ENCODE data around the gene CACNA2D4. TPM values are rescaled to one million over a fixed set of nuclear protein-coding genes. Genes with fewer than 3 reads are reported as not detected.

The CACNA2D4 gene
- total RNA-seq, 1 experiment from 2014 or later = not detected

GRCh38 chr12:1965916-1966315 lies 47.5 kb upstream of the CACNA2D4 start:
- H3K79me2 ChIP-seq (ENCODE audit: low read length) = no peaks in the 10 kb centered on the region
- no peaks in the 10 kb centered on the region for H3K27me3 ChIP-seq (ENCODE audit: low read length)
- POLR2A ChIA-PET (ENCODE audit: unreplicated experiment) = no interaction called here
- DNase-seq = no peak
- no peaks in the 10 kb centered on the region for H3F3A ChIP-seq (ENCODE audit: low read length, unreplicated experiment)
- TF ChIP-seq EZH2phosphoT487 (IDR thresholded peaks at IDR 0.05; ENCODE audit: borderline replicate concordance, low read length) (no peak), CTCF (conservative IDR thresholded peaks at IDR 0.05; ENCODE audit: low read depth, low read length) (no peak), EZH2 (IDR thresholded peaks at IDR 0.05; ENCODE audit: low read length, unreplicated experiment) (no peak)
- H3K4me2 ChIP-seq (ENCODE audit: low read length) = no peak overlapping the region
- no peak overlapping the region for H3K9ac ChIP-seq (ENCODE audit: low read length)
- ATAC-seq = no peak
- no peaks in the 10 kb centered on the region for H3K9me3 ChIP-seq (ENCODE audit: low read length)
- no TSS peak for BruUV-seq (replicated peaks)
- no peaks in the 10 kb centered on the region for H3K36me3 ChIP-seq (ENCODE audit: low read depth, low read length)
- H4K20me1 ChIP-seq (ENCODE audit: low read length) = no peaks in the 10 kb centered on the region
- no peaks in the 10 kb centered on the region for H3K9me2 ChIP-seq (replicated peaks; ENCODE audit: low read length)
- H2AFZ ChIP-seq (ENCODE audit: low read length) = no peak overlapping the region
- no peak overlapping the region for H3K4me3 ChIP-seq (ENCODE audit: low read length)
- CTCF ChIA-PET = no interaction called here
- intact Hi-C loops (cut with micrococcal nuclease) = no loop called here
- no peaks in the 10 kb centered on the region for H3K4me1 ChIP-seq (ENCODE audit: insufficient read depth, low read length)
- no peak overlapping the region for H3K27ac ChIP-seq (ENCODE audit: low read length)

- Histone ChIP-seq H3K9me2 (replicated peaks; ENCODE audit: low read length) (no peaks in the 10 kb centered on the region), H3K27me3 (ENCODE audit: low read length) (no peaks in the 10 kb centered on the region), H4K20me1 (ENCODE audit: low read length) (no peaks in the 10 kb centered on the region), H2AFZ (ENCODE audit: low read length) (no peak overlapping the region), H3K9ac (ENCODE audit: low read length) (no peak overlapping the region), H3K36me3 (ENCODE audit: low read depth, low read length) (no peaks in the 10 kb centered on the region), H3F3A (ENCODE audit: low read length, unreplicated experiment) (no peaks in the 10 kb centered on the region), H3K79me2 (ENCODE audit: low read length) (no peaks in the 10 kb centered on the region), H3K4me3 (ENCODE audit: low read length) (no peak overlapping the region), H3K4me1 (ENCODE audit: insufficient read depth, low read length) (no peaks in the 10 kb centered on the region), H3K9me3 (ENCODE audit: low read length) (no peaks in the 10 kb centered on the region), H3K27ac (ENCODE audit: low read length) (no peak overlapping the region), H3K4me2 (ENCODE audit: low read length) (no peak overlapping the region)
- no TSS peak for BruUV-seq (replicated peaks)
- intact Hi-C loops (cut with micrococcal nuclease) = no loop called here
- TF ChIP-seq EZH2 (IDR thresholded peaks at IDR 0.05; ENCODE audit: low read length, unreplicated experiment) (no peak), EZH2phosphoT487 (IDR thresholded peaks at IDR 0.05; ENCODE audit: borderline replicate concordance, low read length) (no peak), CTCF (conservative IDR thresholded peaks at IDR 0.05; ENCODE audit: low read depth, low read length) (no peak)
- no peak for ATAC-seq
- no peak for DNase-seq
- ChIA-PET POLR2A (ENCODE audit: unreplicated experiment) (no interaction called here), CTCF (no interaction called here)
Measured at GRCh38 chr12:1962051-1963020, 43.9 kb upstream of the CACNA2D4 start.

GRCh38 chr12:1956716-1957115 lies 38.3 kb upstream of the CACNA2D4 start:
- ChIA-PET CTCF (no interaction called here), POLR2A (ENCODE audit: unreplicated experiment) (no interaction called here)
- no peaks in the 10 kb centered on the region for H3K27me3 ChIP-seq (ENCODE audit: low read length)
- no peak overlapping the region for H3K9ac ChIP-seq (ENCODE audit: low read length)
- no peaks in the 10 kb centered on the region for H3K79me2 ChIP-seq (ENCODE audit: low read length)
- no peaks in the 10 kb centered on the region for H3K9me2 ChIP-seq (replicated peaks; ENCODE audit: low read length)
- no peak overlapping the region for H3K4me2 ChIP-seq (ENCODE audit: low read length)
- no peaks in the 10 kb centered on the region for H3K4me1 ChIP-seq (ENCODE audit: insufficient read depth, low read length)
- H4K20me1 ChIP-seq (ENCODE audit: low read length) = no peaks in the 10 kb centered on the region
- TF ChIP-seq EZH2phosphoT487 (IDR thresholded peaks at IDR 0.05; ENCODE audit: borderline replicate concordance, low read length) (no peak), CTCF (conservative IDR thresholded peaks at IDR 0.05; ENCODE audit: low read depth, low read length) (no peak), EZH2 (IDR thresholded peaks at IDR 0.05; ENCODE audit: low read length, unreplicated experiment) (no peak)
- no peak for ATAC-seq
- no peaks in the 10 kb centered on the region for H3F3A ChIP-seq (ENCODE audit: low read length, unreplicated experiment)
- BruUV-seq (replicated peaks) = no TSS peak
- H3K27ac ChIP-seq (ENCODE audit: low read length) = no peak overlapping the region
- H3K4me3 ChIP-seq (ENCODE audit: low read length) = no peak overlapping the region
- DNase-seq = no peak
- H3K36me3 ChIP-seq (ENCODE audit: low read depth, low read length) = no peaks in the 10 kb centered on the region
- intact Hi-C loops (cut with micrococcal nuclease) = no loop called here
- no peaks in the 10 kb centered on the region for H3K9me3 ChIP-seq (ENCODE audit: low read length)
- no peak overlapping the region for H2AFZ ChIP-seq (ENCODE audit: low read length)
